GM23338 (cell line): Measurements from ENCODE around the gene ATP10D. TPM values are rescaled to one million over a fixed set of nuclear protein-coding genes. Genes with fewer than 3 reads are reported as not detected.
A peak's percentile ranks its signal among the peaks of the same experiment; 100 is the strongest.
"Not testable (repeated sequence)": the region's sequence is repeated elsewhere in the genome, so short reads cannot be mapped to it uniquely, and the experiment has no call there.

ENCODE experiments used
- ATAC-seq: fragments of 200-7000 bp; cut with Tn5 transposase; 3 replicates; pipeline ENCODE4 v1.9.1; 2020
- DNase-seq: peaks from one replicate; pipeline ENCODE4 v3.0.0-alpha.2; 2015; ENCODE audit warnings: low spot score
- H2AFZ ChIP-seq: fragments of 200-600 bp; sonication (generic); 2 replicates; pipeline ENCODE4 v1.8.0; 2016; ENCODE audit warnings: antibody characterized with exemption, mild to moderate bottlenecking, moderate library complexity
- H3F3A ChIP-seq: fragments of 200-600 bp; sonication (generic); replicated peaks from 2 replicates; pipeline ENCODE4 v1.8.0; 2017; ENCODE audit warnings: antibody characterized with exemption, mixed run types, low read depth
- H3K27ac ChIP-seq: fragments of 200-600 bp; sonication (generic); 2 replicates; pipeline ENCODE4 v1.6.1; 2016; ENCODE audit warnings: low read depth
- H3K27me3 ChIP-seq: fragments of 200-600 bp; sonication (generic); 2 replicates; pipeline ENCODE4 v1.8.0; 2016; ENCODE audit warnings: mild to moderate bottlenecking, mixed run types, moderate library complexity; ENCODE audit not compliant: insufficient read depth
- H3K36me3 ChIP-seq: fragments of 200-600 bp; sonication (generic); 2 replicates; pipeline ENCODE4 v1.8.0; 2016; ENCODE audit warnings: mild to moderate bottlenecking; ENCODE audit not compliant: insufficient read depth
- H3K4me1 ChIP-seq: fragments of 200-600 bp; sonication (generic); 2 replicates; pipeline ENCODE4 v1.8.0; 2016; ENCODE audit warnings: mild to moderate bottlenecking, moderate library complexity; ENCODE audit not compliant: insufficient read depth
- H3K4me2 ChIP-seq: fragments of 200-600 bp; sonication (generic); 2 replicates; pipeline ENCODE4 v1.7.1; 2017; ENCODE audit warnings: mixed run types
- H3K4me3 ChIP-seq: fragments of 200-600 bp; sonication (generic); 2 replicates; pipeline ENCODE4 v1.6.1; 2016; ENCODE audit warnings: mixed run types
- H3K79me2 ChIP-seq: fragments of 200-600 bp; sonication (generic); replicated peaks from 2 replicates; pipeline ENCODE4 v1.8.0; 2017; ENCODE audit warnings: mild to moderate bottlenecking; ENCODE audit not compliant: insufficient read depth
- H3K9me2 ChIP-seq: fragments of 200-600 bp; sonication (generic); 2 replicates; pipeline ENCODE4 v1.8.0; 2017; ENCODE audit not compliant: insufficient read depth
- H4K20me1 ChIP-seq: fragments of 200-600 bp; sonication (generic); replicated peaks from 2 replicates; pipeline ENCODE4 v1.8.0; 2017; ENCODE audit warnings: mild to moderate bottlenecking; ENCODE audit not compliant: insufficient read depth
- H3K27ac Mint-ChIP-seq: 2 replicates; pipeline ENCODE4 v1.8.0; 2020; ENCODE audit warnings: inconsistent platforms, mild to moderate bottlenecking, moderate library complexity, mixed read lengths
- H3K27me3 Mint-ChIP-seq: 3 replicates; pipeline ENCODE4 v1.8.0; 2022; ENCODE audit warnings: low read depth, mild to moderate bottlenecking, moderate library complexity, mixed read lengths, inconsistent platforms; ENCODE audit not compliant: insufficient read depth, poor library complexity
- H3K36me3 Mint-ChIP-seq: 3 replicates; pipeline ENCODE4 v1.8.0; 2021; ENCODE audit warnings: low read depth, mild to moderate bottlenecking, inconsistent platforms, moderate library complexity, mixed read lengths
- H3K4me1 Mint-ChIP-seq: 3 replicates; pipeline ENCODE4 v1.8.0; 2020; ENCODE audit warnings: mild to moderate bottlenecking, inconsistent platforms, mixed read lengths
- H3K4me3 Mint-ChIP-seq: 3 replicates; pipeline ENCODE4 v1.8.0; 2021; ENCODE audit warnings: moderate library complexity, mild to moderate bottlenecking, inconsistent platforms, mixed read lengths
- H3K9me3 Mint-ChIP-seq: 3 replicates; pipeline ENCODE4 v1.8.0; 2020; ENCODE audit warnings: moderate library complexity, mild to moderate bottlenecking, inconsistent platforms, mixed read lengths
- EZH2phosphoT487 ChIP-seq: fragments of 200-600 bp; sonication (generic); IDR thresholded peaks from one replicate; pipeline ENCODE4 v1.8.1; 2018; ENCODE audit warnings: antibody characterized with exemption; ENCODE audit not compliant: unreplicated experiment
- JUNB ChIP-seq: IDR thresholded peaks from one replicate; pipeline ENCODE4 v1.6.1; 2016; ENCODE audit warnings: antibody characterized with exemption; ENCODE audit not compliant: unreplicated experiment
- NANOG ChIP-seq: IDR thresholded peaks from 2 replicates; pipeline ENCODE4 v1.6.1; 2016; ENCODE audit warnings: antibody characterized with exemption, borderline replicate concordance
- POLR2AphosphoS5 ChIP-seq: IDR thresholded peaks from 2 replicates; pipeline ENCODE4 v1.6.1; 2016; ENCODE audit warnings: antibody characterized with exemption, low read depth
- ZNF114 ChIP-seq: fragments of 250-450 bp; sonication (Bioruptor Pico); IDR thresholded peaks from 2 replicates; pipeline ENCODE4 v1.5.0; 2020; ENCODE audit warnings: mild to moderate bottlenecking, moderate library complexity
- ZNF331 ChIP-seq: fragments of 250-450 bp; sonication (Bioruptor Pico); IDR thresholded peaks from 2 replicates; pipeline ENCODE4 v1.5.0; 2020; ENCODE audit warnings: low read depth, mild to moderate bottlenecking, moderate library complexity
- polyA plus RNA-seq: library from polyadenylated mRNA; unstranded; fragments of >200 nt; fragmentation: Nextera tagmentation; extraction: Ambion mirVana; gene quantifications from 2 replicates; pipeline ENCODE4 v1.2.1, GENCODE V29; 2016
- total RNA-seq: library from RNA; depleted of rRNA; stranded (reverse); fragments of >200 nt; shearing (Covaris generic); gene quantifications from 2 replicates; pipeline ENCODE4 v1.2.3, GENCODE V29; 2014
- TF ChIP-seq, protein P1 (sequence below), 2 experiments: fragments of 200-600 bp in 1 of 2; sonication (generic) in 1 of 2; conservative IDR thresholded peaks; 2 replicates each; pipeline versions ENCODE4 v1.5.1 to v1.6.1; 2016 to 2017; ENCODE audit warnings: antibody characterized with exemption in 2 of 2, low read depth in 2 of 2, mild to moderate bottlenecking in 2 of 2, moderate library complexity in 1 of 2
- TF ChIP-seq, protein P2 (sequence below): fragments of 250-450 bp; sonication (Bioruptor Pico); IDR thresholded peaks from 2 replicates; pipeline ENCODE4 v1.5.0; 2020; ENCODE audit warnings: mild to moderate bottlenecking, moderate library complexity

ATP10D gene
- total and polyA plus RNA-seq, 2 experiments from 2014 or later = 4.5 to 4.7 TPM

DNA sequence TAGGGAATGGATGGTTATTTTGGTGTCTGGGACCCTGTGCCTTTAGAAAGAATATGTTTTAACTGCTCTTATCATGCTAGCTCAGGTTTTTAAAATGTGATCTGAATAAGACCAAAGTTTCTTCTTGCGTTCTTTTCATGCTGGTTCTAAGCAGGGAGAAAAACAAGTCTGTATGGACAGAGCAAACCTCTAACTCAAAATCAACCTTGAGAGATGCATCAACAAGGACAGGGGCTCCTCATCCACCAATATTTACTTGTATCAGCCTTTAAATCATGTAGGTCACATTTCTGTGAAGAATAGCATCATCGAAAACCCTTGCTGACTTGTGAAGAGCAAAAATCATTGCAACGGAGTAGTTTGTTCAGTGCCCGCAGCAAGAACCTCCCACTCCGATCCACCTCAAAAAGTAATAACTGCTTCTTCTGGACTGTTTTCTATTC lies 1.2 kb downstream of the ATP10D start (continued):
- TF ChIP-seq, protein P1, sequence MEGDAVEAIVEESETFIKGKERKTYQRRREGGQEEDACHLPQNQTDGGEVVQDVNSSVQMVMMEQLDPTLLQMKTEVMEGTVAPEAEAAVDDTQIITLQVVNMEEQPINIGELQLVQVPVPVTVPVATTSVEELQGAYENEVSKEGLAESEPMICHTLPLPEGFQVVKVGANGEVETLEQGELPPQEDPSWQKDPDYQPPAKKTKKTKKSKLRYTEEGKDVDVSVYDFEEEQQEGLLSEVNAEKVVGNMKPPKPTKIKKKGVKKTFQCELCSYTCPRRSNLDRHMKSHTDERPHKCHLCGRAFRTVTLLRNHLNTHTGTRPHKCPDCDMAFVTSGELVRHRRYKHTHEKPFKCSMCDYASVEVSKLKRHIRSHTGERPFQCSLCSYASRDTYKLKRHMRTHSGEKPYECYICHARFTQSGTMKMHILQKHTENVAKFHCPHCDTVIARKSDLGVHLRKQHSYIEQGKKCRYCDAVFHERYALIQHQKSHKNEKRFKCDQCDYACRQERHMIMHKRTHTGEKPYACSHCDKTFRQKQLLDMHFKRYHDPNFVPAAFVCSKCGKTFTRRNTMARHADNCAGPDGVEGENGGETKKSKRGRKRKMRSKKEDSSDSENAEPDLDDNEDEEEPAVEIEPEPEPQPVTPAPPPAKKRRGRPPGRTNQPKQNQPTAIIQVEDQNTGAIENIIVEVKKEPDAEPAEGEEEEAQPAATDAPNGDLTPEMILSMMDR (conservative IDR thresholded peaks at IDR 0.05; ENCODE audit: low read depth in 2 of 2) = no peak
- TF ChIP-seq, protein P2, sequence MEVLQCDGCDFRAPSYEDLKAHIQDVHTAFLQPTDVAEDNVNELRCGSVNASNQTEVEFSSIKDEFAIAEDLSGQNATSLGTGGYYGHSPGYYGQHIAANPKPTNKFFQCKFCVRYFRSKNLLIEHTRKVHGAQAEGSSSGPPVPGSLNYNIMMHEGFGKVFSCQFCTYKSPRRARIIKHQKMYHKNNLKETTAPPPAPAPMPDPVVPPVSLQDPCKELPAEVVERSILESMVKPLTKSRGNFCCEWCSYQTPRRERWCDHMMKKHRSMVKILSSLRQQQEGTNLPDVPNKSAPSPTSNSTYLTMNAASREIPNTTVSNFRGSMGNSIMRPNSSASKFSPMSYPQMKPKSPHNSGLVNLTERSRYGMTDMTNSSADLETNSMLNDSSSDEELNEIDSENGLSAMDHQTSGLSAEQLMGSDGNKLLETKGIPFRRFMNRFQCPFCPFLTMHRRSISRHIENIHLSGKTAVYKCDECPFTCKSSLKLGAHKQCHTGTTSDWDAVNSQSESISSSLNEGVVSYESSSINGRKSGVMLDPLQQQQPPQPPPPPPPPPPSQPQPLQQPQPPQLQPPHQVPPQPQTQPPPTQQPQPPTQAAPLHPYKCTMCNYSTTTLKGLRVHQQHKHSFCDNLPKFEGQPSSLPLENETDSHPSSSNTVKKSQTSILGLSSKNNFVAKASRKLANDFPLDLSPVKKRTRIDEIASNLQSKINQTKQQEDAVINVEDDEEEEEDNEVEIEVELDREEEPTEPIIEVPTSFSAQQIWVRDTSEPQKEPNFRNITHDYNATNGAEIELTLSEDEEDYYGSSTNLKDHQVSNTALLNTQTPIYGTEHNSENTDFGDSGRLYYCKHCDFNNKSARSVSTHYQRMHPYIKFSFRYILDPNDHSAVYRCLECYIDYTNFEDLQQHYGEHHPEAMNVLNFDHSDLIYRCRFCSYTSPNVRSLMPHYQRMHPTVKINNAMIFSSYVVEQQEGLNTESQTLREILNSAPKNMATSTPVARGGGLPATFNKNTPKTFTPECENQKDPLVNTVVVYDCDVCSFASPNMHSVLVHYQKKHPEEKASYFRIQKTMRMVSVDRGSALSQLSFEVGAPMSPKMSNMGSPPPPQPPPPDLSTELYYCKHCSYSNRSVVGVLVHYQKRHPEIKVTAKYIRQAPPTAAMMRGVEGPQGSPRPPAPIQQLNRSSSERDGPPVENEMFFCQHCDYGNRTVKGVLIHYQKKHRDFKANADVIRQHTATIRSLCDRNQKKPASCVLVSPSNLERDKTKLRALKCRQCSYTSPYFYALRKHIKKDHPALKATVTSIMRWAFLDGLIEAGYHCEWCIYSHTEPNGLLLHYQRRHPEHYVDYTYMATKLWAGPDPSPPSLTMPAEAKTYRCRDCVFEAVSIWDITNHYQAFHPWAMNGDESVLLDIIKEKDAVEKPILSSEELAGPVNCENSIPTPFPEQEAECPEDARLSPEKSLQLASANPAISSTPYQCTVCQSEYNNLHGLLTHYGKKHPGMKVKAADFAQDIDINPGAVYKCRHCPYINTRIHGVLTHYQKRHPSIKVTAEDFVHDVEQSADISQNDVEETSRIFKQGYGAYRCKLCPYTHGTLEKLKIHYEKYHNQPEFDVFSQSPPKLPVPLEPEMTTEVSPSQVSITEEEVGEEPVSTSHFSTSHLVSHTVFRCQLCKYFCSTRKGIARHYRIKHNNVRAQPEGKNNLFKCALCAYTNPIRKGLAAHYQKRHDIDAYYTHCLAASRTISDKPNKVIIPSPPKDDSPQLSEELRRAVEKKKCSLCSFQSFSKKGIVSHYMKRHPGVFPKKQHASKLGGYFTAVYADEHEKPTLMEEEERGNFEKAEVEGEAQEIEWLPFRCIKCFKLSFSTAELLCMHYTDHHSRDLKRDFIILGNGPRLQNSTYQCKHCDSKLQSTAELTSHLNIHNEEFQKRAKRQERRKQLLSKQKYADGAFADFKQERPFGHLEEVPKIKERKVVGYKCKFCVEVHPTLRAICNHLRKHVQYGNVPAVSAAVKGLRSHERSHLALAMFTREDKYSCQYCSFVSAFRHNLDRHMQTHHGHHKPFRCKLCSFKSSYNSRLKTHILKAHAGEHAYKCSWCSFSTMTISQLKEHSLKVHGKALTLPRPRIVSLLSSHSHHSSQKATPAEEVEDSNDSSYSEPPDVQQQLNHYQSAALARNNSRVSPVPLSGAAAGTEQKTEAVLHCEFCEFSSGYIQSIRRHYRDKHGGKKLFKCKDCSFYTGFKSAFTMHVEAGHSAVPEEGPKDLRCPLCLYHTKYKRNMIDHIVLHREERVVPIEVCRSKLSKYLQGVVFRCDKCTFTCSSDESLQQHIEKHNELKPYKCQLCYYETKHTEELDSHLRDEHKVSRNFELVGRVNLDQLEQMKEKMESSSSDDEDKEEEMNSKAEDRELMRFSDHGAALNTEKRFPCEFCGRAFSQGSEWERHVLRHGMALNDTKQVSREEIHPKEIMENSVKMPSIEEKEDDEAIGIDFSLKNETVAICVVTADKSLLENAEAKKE = no peak
- TF ChIP-seq ZNF114 (CRISPR knock-in tag) = no peak
- TF ChIP-seq NANOG = no peak
- no peak for TF ChIP-seq JUNB
- no peak for TF ChIP-seq POLR2AphosphoS5
- no peak for TF ChIP-seq ZNF331
- no peak for TF ChIP-seq EZH2phosphoT487

DNA sequence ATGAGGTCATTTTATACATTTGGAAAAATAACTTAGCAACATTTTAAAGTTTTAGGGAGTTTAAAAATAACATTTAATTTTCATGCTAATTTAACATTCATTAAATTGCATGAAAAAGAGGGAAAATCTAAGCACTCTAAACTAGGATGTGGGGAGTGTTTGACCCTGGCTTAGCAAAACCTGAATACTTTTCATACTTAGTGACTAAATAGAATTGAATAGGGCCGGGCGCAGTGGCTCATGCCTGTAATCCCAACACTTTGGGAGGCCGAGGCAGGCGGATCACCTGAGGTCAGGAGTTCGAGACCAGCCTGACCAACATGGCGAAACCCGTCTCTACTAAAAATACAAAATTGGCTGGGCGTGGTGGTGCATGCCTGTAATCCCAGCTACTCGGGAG lies 1.7 kb downstream of the ATP10D start:
- not testable (repeated sequence) for H3K36me3 ChIP-seq, H3K9me2 ChIP-seq, H3K4me3 ChIP-seq, H3K36me3 Mint-ChIP-seq, H4K20me1 ChIP-seq, ATAC-seq, DNase-seq, H3K79me2 ChIP-seq, H3K27ac Mint-ChIP-seq, H3K4me1 ChIP-seq, H2AFZ ChIP-seq, H3K27me3 Mint-ChIP-seq, H3K27me3 ChIP-seq, H3K9me3 Mint-ChIP-seq, H3K4me3 Mint-ChIP-seq, H3K27ac ChIP-seq, H3F3A ChIP-seq
- peaks cover 14% of the 10 kb centered on the region; the same call in 2 of the 3 replicates for H3K4me1 Mint-ChIP-seq
- H3K4me2 ChIP-seq = peak overlapping the region; percentile 82; the same call in 1 of the 2 replicates
